ENCODE results near the gene ZNF80. TPM values are rescaled to one million over a fixed set of nuclear protein-coding genes. Genes with fewer than 3 reads are reported as not detected.

ZNF80 gene
- total and polyA plus RNA-seq, 7 donors: 0.19 TPM; not detected in 6

GRCh38 chr3:114234745-114235144, 2.6 kb downstream of the ZNF80 start:
- Histone ChIP-seq H3K36me3 (no peaks in the 10 kb centered on the region), H3K27ac (no peak overlapping the region), H3K9me3 (no peaks in the 10 kb centered on the region), H3K27me3 (no peaks in the 10 kb centered on the region), H3K4me1 (no peaks in the 10 kb centered on the region), H3K4me3 (no peak overlapping the region)
- intact Hi-C loops (cut with DNase I): no loop called here
- 48 to 58% methylated on average over 3 of the region's 3 CpGs for WGBS, 2 donors
- TF ChIP-seq CTCF (IDR thresholded peaks at IDR 0.05) (no peak), POLR2A (IDR thresholded peaks at IDR 0.05) (no peak), POLR2AphosphoS5 (IDR thresholded peaks at IDR 0.05) (no peak), EP300 (IDR thresholded peaks at IDR 0.05) (no peak)
- no peak for DNase-seq

GRCh38 chr3:114231616-114232015, 5.8 kb downstream of the ZNF80 start:
- Histone ChIP-seq H3K36me3 (no peaks in the 10 kb centered on the region), H3K27me3 (no peaks in the 10 kb centered on the region), H3K4me1 (no peaks in the 10 kb centered on the region), H3K27ac (no peak overlapping the region), H3K4me3 (no peak overlapping the region), H3K9me3 (no peaks in the 10 kb centered on the region)
- DNase-seq: no peak
- WGBS, 2 donors: 74 to 90% methylated on average over 3 of the region's 3 CpGs
- TF ChIP-seq CTCF (IDR thresholded peaks at IDR 0.05): no peak
- TF ChIP-seq POLR2AphosphoS5 (IDR thresholded peaks at IDR 0.05): no peak
- TF ChIP-seq EP300 (IDR thresholded peaks at IDR 0.05): no peak
- no peak for TF ChIP-seq POLR2A (IDR thresholded peaks at IDR 0.05)
- intact Hi-C loops (cut with DNase I): no loop called here

- TF ChIP-seq POLR2A (IDR thresholded peaks at IDR 0.05): no peak
- no peak for TF ChIP-seq EP300 (IDR thresholded peaks at IDR 0.05)
- TF ChIP-seq POLR2AphosphoS5 (IDR thresholded peaks at IDR 0.05): no peak
- no peak for TF ChIP-seq CTCF (IDR thresholded peaks at IDR 0.05)
- DNase-seq: no peak
- intact Hi-C loops (cut with DNase I): no loop called here
- WGBS, 2 donors: 91 to 98% methylated on average over 1 of the region's 1 CpG
- H3K27me3 ChIP-seq: no peaks in the 10 kb centered on the region
- peaks cover 0 to 17% (median 2%) of the 10 kb centered on the region in 4 donors for H3K9me3 ChIP-seq
- H3K27ac ChIP-seq: no peak overlapping the region
- no peaks in the 10 kb centered on the region for H3K4me1 ChIP-seq
- no peak overlapping the region for H3K4me3 ChIP-seq
- H3K36me3 ChIP-seq: no peaks in the 10 kb centered on the region
Observed at GRCh38 chr3:114227076-114227475, 10.3 kb downstream of the ZNF80 start.

- H3K9me3 ChIP-seq: peaks cover 0 to 17% (median 2%) of the 10 kb centered on the region in 4 donors
- H3K27ac ChIP-seq: no peak overlapping the region
- no peaks in the 10 kb centered on the region for H3K27me3 ChIP-seq
- H3K4me3 ChIP-seq: no peak overlapping the region
- no peak for DNase-seq
- 77 to 91% methylated on average over 2 of the region's 2 CpGs for WGBS, 2 donors
- no peak for TF ChIP-seq CTCF (IDR thresholded peaks at IDR 0.05)
- TF ChIP-seq POLR2AphosphoS5 (IDR thresholded peaks at IDR 0.05): no peak
- no peak for TF ChIP-seq POLR2A (IDR thresholded peaks at IDR 0.05)
- no peak for TF ChIP-seq EP300 (IDR thresholded peaks at IDR 0.05)
- intact Hi-C loops (cut with DNase I): no loop called here
- no peaks in the 10 kb centered on the region for H3K36me3 ChIP-seq
- H3K4me1 ChIP-seq: no peaks in the 10 kb centered on the region
Observed at GRCh38 chr3:114226313-114226712, 11.1 kb downstream of the ZNF80 start.

- WGBS, 2 donors: 62 to 82% methylated on average over 3 of the region's 3 CpGs
- H3K9me3 ChIP-seq: peaks cover 0 to 17% (median 2%) of the 10 kb centered on the region in 4 donors
- intact Hi-C loops (cut with DNase I): no loop called here
Observed at GRCh38 chr3:114223143-114223542, 14.2 kb downstream of the ZNF80 start.

More at GRCh38 chr3:114223143-114223542, 14.2 kb downstream of the ZNF80 start:
- no peak for DNase-seq
- Histone ChIP-seq H3K4me3 (no peak overlapping the region), H3K36me3 (no peaks in the 10 kb centered on the region), H3K4me1 (no peaks in the 10 kb centered on the region), H3K27ac (no peak overlapping the region), H3K27me3 (no peaks in the 10 kb centered on the region)
- TF ChIP-seq POLR2AphosphoS5 (IDR thresholded peaks at IDR 0.05) (no peak), CTCF (IDR thresholded peaks at IDR 0.05) (no peak), POLR2A (IDR thresholded peaks at IDR 0.05) (no peak), EP300 (IDR thresholded peaks at IDR 0.05) (no peak)
